ENCODE data around the gene STX4.
A peak's percentile ranks its signal among the peaks of the same experiment; 100 is the strongest.

STX4 gene

DNA sequence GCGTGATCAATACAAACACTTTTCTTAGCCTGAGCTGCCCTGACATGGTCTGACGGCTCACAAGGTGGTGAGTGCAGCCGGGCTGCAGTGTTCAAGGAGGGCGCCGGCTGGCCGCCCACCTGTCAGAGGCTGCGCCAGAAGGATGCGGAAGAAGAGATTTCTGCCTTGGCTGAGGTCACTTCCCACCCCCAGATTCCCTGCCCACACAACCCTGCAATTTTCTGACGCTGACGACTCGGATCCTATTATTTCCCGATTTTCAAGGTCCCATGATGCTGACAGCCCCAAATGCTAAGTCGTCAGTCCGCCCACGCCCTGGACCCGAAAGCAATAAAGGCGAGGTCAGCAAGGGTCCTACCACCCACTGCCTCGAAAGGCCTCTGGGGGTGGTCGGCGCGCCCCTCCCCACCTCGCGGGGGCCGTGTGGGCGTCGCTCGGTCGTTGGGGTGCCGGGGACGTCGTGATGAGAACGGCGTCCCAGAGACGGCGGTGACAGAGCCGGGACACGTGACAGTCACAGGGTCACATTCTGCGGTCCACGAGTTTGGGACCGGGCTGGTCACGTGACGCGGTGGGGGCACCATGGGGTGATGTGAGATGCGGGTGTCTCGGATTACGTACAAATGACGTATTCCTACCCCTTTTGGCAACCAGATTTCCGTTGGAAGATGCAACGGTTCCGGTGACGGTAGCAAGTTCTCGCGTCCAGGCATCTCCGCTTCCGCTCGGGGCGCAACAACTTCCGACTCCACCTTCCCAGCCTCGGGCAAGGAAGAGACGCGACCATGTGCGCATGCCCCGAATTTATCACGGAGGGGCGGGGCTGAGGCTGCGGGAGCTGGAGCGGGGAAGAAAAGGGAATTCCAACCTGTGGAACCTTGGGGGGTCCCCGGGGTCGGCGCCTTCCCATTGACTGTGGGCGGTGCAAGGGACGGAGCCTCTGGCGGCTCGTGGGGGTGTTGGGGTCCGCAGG is at the start of gene STX4:
Gene STX4 (plus strand): TSS at position 823 of the 973 bp plus-strand sequence. CDS start 248 bp downstream, outside the sequence.
- Histone ChIP-seq H3K27me3 (ENCODE audit: control insufficient read depth, insufficient read depth, low read length) (no peaks in the 10 kb centered on the region), H3K9ac (ENCODE audit: low read length) (peak within 1 kb of the TSS; percentile 60), H3K36me3 (ENCODE audit: control insufficient read depth, low read depth, low read length) (no peaks in the 10 kb centered on the region), H3K4me3 (ENCODE audit: low read length) (peak within 1 kb of the TSS; percentile 98), H3K4me1 (ENCODE audit: control insufficient read depth, low read depth, low read length) (peaks cover 2% of the 10 kb centered on the region), H3K9me3 (ENCODE audit: control insufficient read depth, low read depth, low read length) (no peaks in the 10 kb centered on the region), H3K27ac (ENCODE audit: low read length) (no peak within 1 kb of the TSS)

DNA sequence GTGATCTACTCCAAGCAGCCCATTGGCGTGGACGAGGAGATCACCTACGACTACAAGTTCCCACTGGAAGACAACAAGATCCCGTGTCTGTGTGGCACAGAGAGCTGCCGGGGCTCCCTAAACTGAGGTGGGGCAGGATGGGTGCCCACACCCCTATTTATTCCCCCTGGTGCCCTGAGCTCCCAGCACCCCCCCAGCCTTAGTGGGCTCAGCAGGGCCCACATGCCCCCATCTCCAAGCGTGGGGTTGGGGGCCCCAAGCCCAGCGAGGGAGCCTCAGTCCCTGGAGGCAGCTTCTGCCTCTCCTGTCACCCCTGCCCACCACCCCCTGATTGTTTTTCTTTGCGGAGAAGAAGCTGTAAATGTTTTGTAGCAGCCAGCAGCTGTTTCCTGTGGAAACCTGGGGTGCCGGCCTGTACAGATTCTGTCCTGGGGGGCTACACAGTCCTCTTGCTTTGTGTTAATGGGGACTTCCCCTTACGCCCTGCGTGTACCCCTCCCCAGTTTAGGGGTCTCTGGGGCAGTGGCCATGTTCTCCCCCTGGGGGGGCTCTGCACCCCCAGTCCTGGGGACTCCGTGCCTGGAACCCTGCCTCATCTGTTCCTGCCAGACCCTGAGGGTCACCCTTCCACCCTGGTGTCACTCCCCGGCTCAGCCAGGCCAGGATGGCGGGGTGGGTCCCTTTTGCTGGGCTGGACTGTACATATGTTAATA is 49.3 kb upstream of the STX4 start:
- Histone ChIP-seq H3K36me3 (ENCODE audit: control insufficient read depth, low read depth, low read length) (peaks cover 39% of the 10 kb centered on the region), H3K27ac (ENCODE audit: low read length) (no peak overlapping the region), H3K9ac (ENCODE audit: low read length) (no peak overlapping the region), H3K4me3 (ENCODE audit: low read length) (no peak overlapping the region), H3K27me3 (ENCODE audit: control insufficient read depth, insufficient read depth, low read length) (no peaks in the 10 kb centered on the region), H3K9me3 (ENCODE audit: control insufficient read depth, low read depth, low read length) (no peaks in the 10 kb centered on the region), H3K4me1 (ENCODE audit: control insufficient read depth, low read depth, low read length) (no peaks in the 10 kb centered on the region)

DNA sequence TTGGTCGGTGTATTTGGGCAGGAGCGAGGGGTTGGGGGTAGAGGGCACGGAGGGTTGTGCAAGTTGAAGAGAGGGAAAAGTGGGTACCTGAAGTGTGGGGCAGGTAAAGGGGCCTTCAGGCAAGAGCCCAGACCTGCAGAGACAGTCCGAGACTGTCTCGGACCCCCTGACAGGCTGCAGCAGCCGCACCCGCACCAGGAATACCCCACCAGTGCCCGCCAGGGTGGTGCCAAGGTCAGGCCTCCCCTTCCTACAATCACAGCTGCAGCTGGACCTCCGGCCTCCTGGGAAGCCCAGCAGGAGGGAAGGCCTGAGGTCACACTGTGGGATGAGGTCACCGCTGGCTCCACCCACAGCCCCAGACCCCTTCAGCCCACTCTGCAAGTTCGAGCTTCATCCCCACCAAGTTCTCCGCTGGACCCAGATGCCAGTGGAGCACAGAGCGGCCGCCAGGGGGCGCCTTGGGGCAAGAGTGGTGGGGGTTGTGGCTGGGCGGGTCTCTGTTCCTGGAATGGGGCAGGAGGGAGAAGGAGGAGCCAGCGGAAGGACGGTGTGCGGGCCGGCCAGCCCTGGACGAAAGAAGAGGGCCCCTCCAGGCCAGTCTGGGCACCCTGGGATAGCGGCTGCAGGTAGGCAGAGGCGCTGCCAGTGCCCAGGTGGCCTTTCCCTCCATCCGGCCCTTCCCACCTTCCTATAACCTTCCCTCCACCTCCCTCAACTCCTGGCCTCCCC is 48.5 kb upstream of the STX4 start, which contains the start of gene HSD3B7:
Gene HSD3B7 (plus strand): TSS at position 539 of the 732 bp plus-strand sequence. CDS start 452 bp downstream, outside the sequence.
- H3K4me3 ChIP-seq (ENCODE audit: low read length): peak within 1 kb of the TSS; percentile 33
- no peak within 1 kb of the TSS for H3K9ac ChIP-seq (ENCODE audit: low read length)
- H3K4me1 ChIP-seq (ENCODE audit: control insufficient read depth, low read depth, low read length): no peaks in the 10 kb centered on the region
- no peak within 1 kb of the TSS for H3K27ac ChIP-seq (ENCODE audit: low read length)
- H3K36me3 ChIP-seq (ENCODE audit: control insufficient read depth, low read depth, low read length): peaks cover 35% of the 10 kb centered on the region
- no peaks in the 10 kb centered on the region for H3K9me3 ChIP-seq (ENCODE audit: control insufficient read depth, low read depth, low read length)
- H3K27me3 ChIP-seq (ENCODE audit: control insufficient read depth, insufficient read depth, low read length): no peaks in the 10 kb centered on the region

DNA sequence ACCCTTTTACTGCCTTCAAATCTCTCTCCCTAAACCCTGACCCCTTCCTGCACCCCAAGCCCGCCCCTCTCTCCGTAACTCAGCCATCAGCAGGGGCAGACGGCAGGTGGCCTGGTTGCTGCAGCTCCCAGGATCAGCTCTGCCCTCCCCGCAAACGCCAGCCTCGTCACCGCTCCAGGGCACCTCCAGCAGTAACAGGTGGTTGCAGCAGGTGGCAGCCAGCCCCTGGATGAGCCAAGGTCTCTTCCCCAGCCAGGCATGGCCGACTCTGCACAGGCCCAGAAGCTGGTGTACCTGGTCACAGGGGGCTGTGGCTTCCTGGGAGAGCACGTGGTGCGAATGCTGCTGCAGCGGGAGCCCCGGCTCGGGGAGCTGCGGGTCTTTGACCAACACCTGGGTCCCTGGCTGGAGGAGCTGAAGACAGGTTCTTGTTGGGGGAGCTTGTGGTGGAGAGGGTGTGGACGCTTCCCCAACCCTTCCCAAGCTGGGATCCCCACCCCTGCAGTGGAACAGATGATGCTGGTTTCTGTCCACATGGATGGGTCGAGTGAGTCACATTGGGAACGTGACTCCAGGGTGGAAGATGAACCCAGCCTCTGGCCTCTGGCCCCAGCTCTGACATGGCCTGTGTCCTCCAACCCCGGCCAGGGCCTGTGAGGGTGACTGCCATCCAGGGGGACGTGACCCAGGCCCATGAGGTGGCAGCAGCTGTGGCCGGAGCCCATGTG is 47.8 kb upstream of the STX4 start:
- Histone ChIP-seq H3K9ac (ENCODE audit: low read length) (no peak overlapping the region), H3K4me3 (ENCODE audit: low read length) (peak overlapping the region; percentile 33), H3K36me3 (ENCODE audit: control insufficient read depth, low read depth, low read length) (peaks cover 29% of the 10 kb centered on the region), H3K27me3 (ENCODE audit: control insufficient read depth, insufficient read depth, low read length) (no peaks in the 10 kb centered on the region), H3K4me1 (ENCODE audit: control insufficient read depth, low read depth, low read length) (no peaks in the 10 kb centered on the region), H3K9me3 (ENCODE audit: control insufficient read depth, low read depth, low read length) (no peaks in the 10 kb centered on the region), H3K27ac (ENCODE audit: low read length) (no peak overlapping the region)

DNA sequence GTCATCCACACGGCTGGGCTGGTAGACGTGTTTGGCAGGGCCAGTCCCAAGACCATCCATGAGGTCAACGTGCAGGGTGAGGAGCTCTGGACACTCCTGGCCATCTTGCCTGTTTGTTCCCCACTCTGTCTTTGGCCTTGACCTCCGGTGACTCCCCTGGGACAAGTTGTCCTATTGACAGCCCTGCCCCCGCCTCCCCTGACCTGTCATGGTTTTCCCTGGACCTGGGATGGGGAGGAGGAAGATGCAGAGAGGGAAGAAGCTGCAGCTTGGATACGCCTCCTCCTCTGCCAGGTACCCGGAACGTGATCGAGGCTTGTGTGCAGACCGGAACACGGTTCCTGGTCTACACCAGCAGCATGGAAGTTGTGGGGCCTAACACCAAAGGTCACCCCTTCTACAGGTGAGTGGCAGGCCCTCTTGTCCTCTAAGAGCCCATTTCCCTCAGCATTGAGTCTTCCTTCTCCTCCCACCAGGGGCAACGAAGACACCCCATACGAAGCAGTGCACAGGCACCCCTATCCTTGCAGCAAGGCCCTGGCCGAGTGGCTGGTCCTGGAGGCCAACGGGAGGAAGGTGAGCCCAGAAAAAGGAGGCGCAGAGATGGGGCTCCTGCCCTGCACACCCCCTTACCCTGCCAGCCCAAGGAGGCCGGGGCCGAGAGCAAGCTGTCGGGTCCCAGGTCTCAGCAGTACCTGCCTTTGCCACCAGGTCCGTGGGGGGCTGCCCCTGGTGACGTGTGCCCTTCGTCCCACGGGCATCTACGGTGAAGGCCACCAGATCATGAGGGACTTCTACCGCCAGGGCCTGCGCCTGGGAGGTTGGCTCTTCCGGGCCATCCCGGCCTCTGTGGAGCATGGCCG is 47.0 kb upstream of the STX4 start:
- H3K9ac ChIP-seq (ENCODE audit: low read length): no peak overlapping the region
- H3K27ac ChIP-seq (ENCODE audit: low read length): no peak overlapping the region
- H3K27me3 ChIP-seq (ENCODE audit: control insufficient read depth, insufficient read depth, low read length): no peaks in the 10 kb centered on the region
- no peaks in the 10 kb centered on the region for H3K4me1 ChIP-seq (ENCODE audit: control insufficient read depth, low read depth, low read length)
- H3K36me3 ChIP-seq (ENCODE audit: control insufficient read depth, low read depth, low read length): peaks cover 21% of the 10 kb centered on the region
- no peaks in the 10 kb centered on the region for H3K9me3 ChIP-seq (ENCODE audit: control insufficient read depth, low read depth, low read length)
- H3K4me3 ChIP-seq (ENCODE audit: low read length): no peak overlapping the region

DNA sequence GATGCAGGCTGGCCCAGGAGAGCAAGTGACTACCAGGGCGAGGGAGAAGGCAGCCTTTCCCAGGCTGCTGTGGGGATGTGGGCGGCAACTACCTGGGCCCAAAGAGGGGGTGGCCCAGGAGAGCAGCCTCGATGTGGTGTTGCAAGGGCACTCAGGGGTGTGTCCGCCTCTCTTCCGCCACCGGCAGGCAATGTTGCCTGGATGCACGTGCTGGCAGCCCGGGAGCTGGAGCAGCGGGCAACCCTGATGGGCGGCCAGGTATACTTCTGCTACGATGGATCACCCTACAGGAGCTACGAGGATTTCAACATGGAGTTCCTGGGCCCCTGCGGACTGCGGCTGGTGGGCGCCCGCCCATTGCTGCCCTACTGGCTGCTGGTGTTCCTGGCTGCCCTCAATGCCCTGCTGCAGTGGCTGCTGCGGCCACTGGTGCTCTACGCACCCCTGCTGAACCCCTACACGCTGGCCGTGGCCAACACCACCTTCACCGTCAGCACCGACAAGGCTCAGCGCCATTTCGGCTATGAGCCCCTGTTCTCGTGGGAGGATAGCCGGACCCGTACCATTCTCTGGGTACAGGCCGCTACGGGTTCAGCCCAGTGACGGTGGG is 45.7 kb upstream of the STX4 start:
- Histone ChIP-seq H3K4me3 (ENCODE audit: low read length) (no peak overlapping the region), H3K27ac (ENCODE audit: low read length) (no peak overlapping the region), H3K9me3 (ENCODE audit: control insufficient read depth, low read depth, low read length) (no peaks in the 10 kb centered on the region), H3K4me1 (ENCODE audit: control insufficient read depth, low read depth, low read length) (no peaks in the 10 kb centered on the region), H3K27me3 (ENCODE audit: control insufficient read depth, insufficient read depth, low read length) (no peaks in the 10 kb centered on the region), H3K36me3 (ENCODE audit: control insufficient read depth, low read depth, low read length) (peaks cover 13% of the 10 kb centered on the region), H3K9ac (ENCODE audit: low read length) (no peak overlapping the region)

GRCh38 chr16:30989469-30990047 is 43.8 kb upstream of the STX4 start:
- Histone ChIP-seq H3K9ac (ENCODE audit: low read length) (no peak overlapping the region), H3K27me3 (ENCODE audit: control insufficient read depth, insufficient read depth, low read length) (no peaks in the 10 kb centered on the region), H3K27ac (ENCODE audit: low read length) (no peak overlapping the region), H3K4me1 (ENCODE audit: control insufficient read depth, low read depth, low read length) (no peaks in the 10 kb centered on the region), H3K9me3 (ENCODE audit: control insufficient read depth, low read depth, low read length) (no peaks in the 10 kb centered on the region), H3K4me3 (ENCODE audit: low read length) (no peak overlapping the region), H3K36me3 (ENCODE audit: control insufficient read depth, low read depth, low read length) (no peaks in the 10 kb centered on the region)

- Histone ChIP-seq H3K9ac (ENCODE audit: low read length) (no peak overlapping the region), H3K27me3 (ENCODE audit: control insufficient read depth, insufficient read depth, low read length) (no peaks in the 10 kb centered on the region), H3K36me3 (ENCODE audit: control insufficient read depth, low read depth, low read length) (no peaks in the 10 kb centered on the region), H3K27ac (ENCODE audit: low read length) (no peak overlapping the region), H3K4me3 (ENCODE audit: low read length) (no peak overlapping the region), H3K4me1 (ENCODE audit: control insufficient read depth, low read depth, low read length) (no peaks in the 10 kb centered on the region), H3K9me3 (ENCODE audit: control insufficient read depth, low read depth, low read length) (no peaks in the 10 kb centered on the region)
Measured at GRCh38 chr16:30990105-30990504, 43.3 kb upstream of the STX4 start.

DNA sequence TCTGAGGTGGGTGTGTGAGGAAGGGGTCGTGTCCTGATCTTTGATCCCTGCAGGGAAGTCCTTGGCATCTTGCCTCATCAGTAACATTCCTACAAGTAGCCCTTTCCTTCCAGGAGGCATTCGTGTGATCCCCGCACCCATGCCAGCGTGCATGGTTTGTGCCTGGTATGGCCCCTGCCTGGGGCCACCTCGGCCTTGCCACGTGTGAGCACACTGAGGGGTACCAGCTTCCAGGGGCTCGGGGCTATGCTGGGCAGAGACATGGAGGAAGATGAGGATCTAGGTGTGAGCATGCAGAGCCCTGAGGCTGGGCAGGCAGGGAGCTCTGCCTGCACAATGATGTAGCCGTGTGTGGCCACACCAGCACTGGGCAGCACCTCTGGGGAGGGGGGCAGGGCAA is 42.3 kb upstream of the STX4 start:
- Histone ChIP-seq H3K27ac (ENCODE audit: low read length) (no peak overlapping the region), H3K9ac (ENCODE audit: low read length) (no peak overlapping the region), H3K36me3 (ENCODE audit: control insufficient read depth, low read depth, low read length) (no peaks in the 10 kb centered on the region), H3K9me3 (ENCODE audit: control insufficient read depth, low read depth, low read length) (no peaks in the 10 kb centered on the region), H3K4me3 (ENCODE audit: low read length) (no peak overlapping the region), H3K4me1 (ENCODE audit: control insufficient read depth, low read depth, low read length) (no peaks in the 10 kb centered on the region), H3K27me3 (ENCODE audit: control insufficient read depth, insufficient read depth, low read length) (no peaks in the 10 kb centered on the region)
